Fibroblast of villous mesenchyme (primary cell): ENCODE data around the gene SMG9. TPM values are rescaled to one million over a fixed set of nuclear protein-coding genes. Genes with fewer than 3 reads are reported as not detected.
A peak's percentile ranks its signal among the peaks of the same experiment; 100 is the strongest.
"Not testable (repeated sequence)": the region's sequence is repeated elsewhere in the genome, so short reads cannot be mapped to it uniquely, and the experiment has no call there.

Experiments used
- DNase-seq: peaks from one replicate; pipeline ENCODE4 v3.0.0-alpha.2; 2010; ENCODE audit warnings: low read depth
- H3K4me3 ChIP-seq: 2 replicates; pipeline ENCODE4 v1.5.1; 2011; ENCODE audit warnings: low read depth, mild to moderate bottlenecking, low read length
- CTCF ChIP-seq: IDR thresholded peaks from 2 replicates; pipeline ENCODE4 v1.5.1; 2012; ENCODE audit warnings: low read depth, mild to moderate bottlenecking, low read length; ENCODE audit not compliant: insufficient read depth
- total RNA-seq: library from RNA; depleted of rRNA; stranded (reverse); fragments of >200 nt; gene quantifications from 2 replicates; pipeline ENCODE4 v1.2.3, GENCODE V29; 2012

SMG9 gene
- total RNA-seq, 1 donor: 13.0 TPM

GRCh38 chr19:43775299-43775890 lies 20.6 kb upstream of the SMG9 start:
- no peak for TF ChIP-seq CTCF
- DNase-seq: no peak
- H3K4me3 ChIP-seq: no peak overlapping the region

GRCh38 chr19:43774940-43775258 lies 20.1 kb upstream of the SMG9 start:
- not testable (repeated sequence) for DNase-seq
- peak overlapping the region; percentile 26 for H3K4me3 ChIP-seq

GRCh38 chr19:43774103-43774939 lies 19.6 kb upstream of the SMG9 start:
- DNase-seq: peak; percentile 72
- TF ChIP-seq CTCF: peak; percentile 82
- H3K4me3 ChIP-seq: peak overlapping the region; percentile 26

- DNase-seq: no peak
- TF ChIP-seq CTCF: no peak
- H3K4me3 ChIP-seq: no peak overlapping the region
These were observed 19.0 kb upstream of the SMG9 start for GRCh38 chr19:43773725-43774102.

GRCh38 chr19:43769256-43769655 lies 14.5 kb upstream of the SMG9 start:
- H3K4me3 ChIP-seq: no peak overlapping the region
- no peak for TF ChIP-seq CTCF
- no peak for DNase-seq

- no peak for DNase-seq
- H3K4me3 ChIP-seq: no peak overlapping the region
- TF ChIP-seq CTCF: no peak
These were observed 13.7 kb upstream of the SMG9 start for GRCh38 chr19:43768273-43769050.

- no peak overlapping the region for H3K4me3 ChIP-seq
- DNase-seq: no peak
- no peak for TF ChIP-seq CTCF
These were observed 13.1 kb upstream of the SMG9 start for GRCh38 chr19:43767818-43768217.
